ENCODE data around the gene SSH2.
A peak's percentile ranks its signal among the peaks of the same experiment; 100 is the strongest.

The SSH2 gene

GRCh38 chr17:29589524-29590410 is 340.3 kb downstream of the SSH2 start, which contains the start of gene GIT1:
Gene GIT1, minus strand, starts transcription at chr17:29589648. Its CDS starts 270 bp downstream, at chr17:29589378.
- H3K9me3 ChIP-seq (ENCODE audit: control insufficient read depth in 1 of 2, low read length in 2 of 2) = no peaks in the 10 kb centered on the region
- peak within 1 kb of the TSS; percentile 84 to 89 for H3K4me3 ChIP-seq (ENCODE audit: low read depth in 1 of 2, low read length in 2 of 2)
- peaks cover 55 to 60% of the 10 kb centered on the region in 2 donors for H3K4me1 ChIP-seq (ENCODE audit: control insufficient read depth in 1 of 2, insufficient read depth in 2 of 2, low read length in 2 of 2)

GRCh38 chr17:29588562-29589411 is 341.2 kb downstream of the SSH2 start:
- no peaks in the 10 kb centered on the region for H3K36me3 ChIP-seq (ENCODE audit: control insufficient read depth in 1 of 2, insufficient read depth in 2 of 2, low read length in 2 of 2)
- no peak overlapping the region for H3K27ac ChIP-seq (ENCODE audit: low read depth, low read length)
- no peaks in the 10 kb centered on the region for H3K27me3 ChIP-seq (ENCODE audit: control insufficient read depth in 1 of 2, insufficient read depth in 2 of 2, low read length in 2 of 2)
- H3K9ac ChIP-seq (ENCODE audit: low read depth in 1 of 2, low read length in 2 of 2) = peak overlapping the region; percentile 68 to 87
- no peaks in the 10 kb centered on the region for H3K9me3 ChIP-seq (ENCODE audit: control insufficient read depth in 1 of 2, low read length in 2 of 2)
- H3K4me3 ChIP-seq (ENCODE audit: low read depth in 1 of 2, low read length in 2 of 2) = peak overlapping the region; percentile 84 to 89
- H3K4me1 ChIP-seq (ENCODE audit: control insufficient read depth in 1 of 2, insufficient read depth in 2 of 2, low read length in 2 of 2) = peaks cover 53 to 60% of the 10 kb centered on the region in 2 donors

More at GRCh38 chr17:29589524-29590410, 340.3 kb downstream of the SSH2 start, which contains the start of gene GIT1:
- H3K27ac ChIP-seq (ENCODE audit: low read depth, low read length) = peak within 1 kb of the TSS; percentile 65
- no peaks in the 10 kb centered on the region for H3K36me3 ChIP-seq (ENCODE audit: control insufficient read depth in 1 of 2, insufficient read depth in 2 of 2, low read length in 2 of 2)
- H3K9ac ChIP-seq (ENCODE audit: low read depth in 1 of 2, low read length in 2 of 2) = peak within 1 kb of the TSS; percentile 76 to 87
- no peaks in the 10 kb centered on the region for H3K27me3 ChIP-seq (ENCODE audit: control insufficient read depth in 1 of 2, insufficient read depth in 2 of 2, low read length in 2 of 2)

- H3K27me3 ChIP-seq (ENCODE audit: control insufficient read depth in 1 of 2, insufficient read depth in 2 of 2, low read length in 2 of 2) = no peaks in the 10 kb centered on the region
- peak overlapping the region; percentile 68 to 87 for H3K9ac ChIP-seq (ENCODE audit: low read depth in 1 of 2, low read length in 2 of 2)
- H3K4me1 ChIP-seq (ENCODE audit: control insufficient read depth in 1 of 2, insufficient read depth in 2 of 2, low read length in 2 of 2) = peaks cover 55 to 60% of the 10 kb centered on the region in 2 donors
- H3K4me3 ChIP-seq (ENCODE audit: low read depth in 1 of 2, low read length in 2 of 2) = peak overlapping the region; percentile 84 to 89
- H3K36me3 ChIP-seq (ENCODE audit: control insufficient read depth in 1 of 2, insufficient read depth in 2 of 2, low read length in 2 of 2) = no peaks in the 10 kb centered on the region
- no peak overlapping the region for H3K27ac ChIP-seq (ENCODE audit: low read depth, low read length)
- H3K9me3 ChIP-seq (ENCODE audit: control insufficient read depth in 1 of 2, low read length in 2 of 2) = no peaks in the 10 kb centered on the region
Measured at GRCh38 chr17:29588017-29588561, 341.9 kb downstream of the SSH2 start.

- H3K9ac ChIP-seq (ENCODE audit: low read depth in 1 of 2, low read length in 2 of 2) = peak overlapping the region in 1 of 2 donors; percentile 68
- H3K27me3 ChIP-seq (ENCODE audit: control insufficient read depth in 1 of 2, insufficient read depth in 2 of 2, low read length in 2 of 2) = no peaks in the 10 kb centered on the region
- H3K9me3 ChIP-seq (ENCODE audit: control insufficient read depth in 1 of 2, low read length in 2 of 2) = no peaks in the 10 kb centered on the region
- peak overlapping the region in 1 of 2 donors; percentile 84 for H3K4me3 ChIP-seq (ENCODE audit: low read depth in 1 of 2, low read length in 2 of 2)
- peaks cover 52 to 57% of the 10 kb centered on the region in 2 donors for H3K4me1 ChIP-seq (ENCODE audit: control insufficient read depth in 1 of 2, insufficient read depth in 2 of 2, low read length in 2 of 2)
- peaks cover 0 to 4% of the 10 kb centered on the region in 2 donors for H3K36me3 ChIP-seq (ENCODE audit: control insufficient read depth in 1 of 2, insufficient read depth in 2 of 2, low read length in 2 of 2)
- H3K27ac ChIP-seq (ENCODE audit: low read depth, low read length) = no peak overlapping the region
Measured at GRCh38 chr17:29587591-29587990, 342.4 kb downstream of the SSH2 start.

GRCh38 chr17:29586676-29587469 is 343.2 kb downstream of the SSH2 start:
- Histone ChIP-seq H3K4me1 (ENCODE audit: control insufficient read depth in 1 of 2, insufficient read depth in 2 of 2, low read length in 2 of 2) (peaks cover 45 to 49% of the 10 kb centered on the region in 2 donors), H3K36me3 (ENCODE audit: control insufficient read depth in 1 of 2, insufficient read depth in 2 of 2, low read length in 2 of 2) (peaks cover 2 to 12% of the 10 kb centered on the region in 2 donors), H3K9ac (ENCODE audit: low read depth in 1 of 2, low read length in 2 of 2) (no peak overlapping the region), H3K27ac (ENCODE audit: low read depth, low read length) (no peak overlapping the region), H3K4me3 (ENCODE audit: low read depth in 1 of 2, low read length in 2 of 2) (no peak overlapping the region), H3K27me3 (ENCODE audit: control insufficient read depth in 1 of 2, insufficient read depth in 2 of 2, low read length in 2 of 2) (no peaks in the 10 kb centered on the region), H3K9me3 (ENCODE audit: control insufficient read depth in 1 of 2, low read length in 2 of 2) (no peaks in the 10 kb centered on the region)

GRCh38 chr17:29585080-29585751 is 344.8 kb downstream of the SSH2 start:
- Histone ChIP-seq H3K27ac (ENCODE audit: low read depth, low read length) (peak overlapping the region; percentile 22), H3K9me3 (ENCODE audit: control insufficient read depth in 1 of 2, low read length in 2 of 2) (no peaks in the 10 kb centered on the region), H3K4me1 (ENCODE audit: control insufficient read depth in 1 of 2, insufficient read depth in 2 of 2, low read length in 2 of 2) (peaks cover 28 to 36% of the 10 kb centered on the region in 2 donors), H3K27me3 (ENCODE audit: control insufficient read depth in 1 of 2, insufficient read depth in 2 of 2, low read length in 2 of 2) (no peaks in the 10 kb centered on the region), H3K36me3 (ENCODE audit: control insufficient read depth in 1 of 2, insufficient read depth in 2 of 2, low read length in 2 of 2) (peaks cover 5 to 14% of the 10 kb centered on the region in 2 donors), H3K9ac (ENCODE audit: low read depth in 1 of 2, low read length in 2 of 2) (no peak overlapping the region), H3K4me3 (ENCODE audit: low read depth in 1 of 2, low read length in 2 of 2) (peak overlapping the region in 1 of 2 donors; percentile 1)

- Histone ChIP-seq H3K27me3 (ENCODE audit: control insufficient read depth in 1 of 2, insufficient read depth in 2 of 2, low read length in 2 of 2) (no peaks in the 10 kb centered on the region), H3K4me1 (ENCODE audit: control insufficient read depth in 1 of 2, insufficient read depth in 2 of 2, low read length in 2 of 2) (peaks cover 23 to 31% of the 10 kb centered on the region in 2 donors), H3K9ac (ENCODE audit: low read depth in 1 of 2, low read length in 2 of 2) (no peak overlapping the region), H3K36me3 (ENCODE audit: control insufficient read depth in 1 of 2, insufficient read depth in 2 of 2, low read length in 2 of 2) (peaks cover 5 to 14% of the 10 kb centered on the region in 2 donors), H3K27ac (ENCODE audit: low read depth, low read length) (peak overlapping the region; percentile 11), H3K9me3 (ENCODE audit: control insufficient read depth in 1 of 2, low read length in 2 of 2) (no peaks in the 10 kb centered on the region), H3K4me3 (ENCODE audit: low read depth in 1 of 2, low read length in 2 of 2) (no peak overlapping the region)
Measured at GRCh38 chr17:29584452-29585079, 345.5 kb downstream of the SSH2 start.

GRCh38 chr17:29583324-29584248 is 346.4 kb downstream of the SSH2 start:
- Histone ChIP-seq H3K27me3 (ENCODE audit: control insufficient read depth in 1 of 2, insufficient read depth in 2 of 2, low read length in 2 of 2) (no peaks in the 10 kb centered on the region), H3K36me3 (ENCODE audit: control insufficient read depth in 1 of 2, insufficient read depth in 2 of 2, low read length in 2 of 2) (peaks cover 6 to 18% of the 10 kb centered on the region in 2 donors), H3K4me3 (ENCODE audit: low read depth in 1 of 2, low read length in 2 of 2) (no peak overlapping the region), H3K9me3 (ENCODE audit: control insufficient read depth in 1 of 2, low read length in 2 of 2) (no peaks in the 10 kb centered on the region), H3K4me1 (ENCODE audit: control insufficient read depth in 1 of 2, insufficient read depth in 2 of 2, low read length in 2 of 2) (peaks cover 23 to 31% of the 10 kb centered on the region in 2 donors), H3K27ac (ENCODE audit: low read depth, low read length) (no peak overlapping the region), H3K9ac (ENCODE audit: low read depth in 1 of 2, low read length in 2 of 2) (no peak overlapping the region)

All from duodenal mucosa (tissue), 2 donors.